ENCODE measurements around the gene SLC25A43. TPM values are rescaled to one million over a fixed set of nuclear protein-coding genes. Genes with fewer than 3 reads are reported as not detected.

SLC25A43 gene
- total and polyA plus RNA-seq, 2 of the 4 experiments (the other 2 are of a cell fraction) = 12.3 to 12.5 TPM

DNA sequence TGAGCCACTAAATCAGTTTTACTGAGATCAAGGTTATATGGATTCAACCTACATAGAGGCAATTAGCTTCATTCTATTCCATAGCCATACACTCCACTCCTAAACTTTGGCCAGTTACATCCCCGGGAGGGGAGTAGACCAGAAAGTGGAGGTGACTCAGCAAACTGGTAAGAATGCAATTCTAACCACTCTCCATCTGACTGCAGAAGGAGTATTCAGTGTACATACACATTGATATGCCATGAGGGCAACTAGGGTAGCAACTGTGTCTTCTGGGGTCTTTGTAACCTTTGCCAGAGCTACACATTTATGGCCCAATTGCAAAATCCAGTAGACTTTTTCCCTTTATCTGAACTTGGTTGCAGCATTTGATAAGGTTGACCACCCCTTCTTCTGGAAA lies 7.6 kb downstream of the SLC25A43 start:
- H3K14ac ChIP-seq (replicated peaks; ENCODE audit: low read depth, low read length) = no peak overlapping the region
- ATAC-seq (ENCODE audit: low read depth) (no peak; the same call in 1 of the 2 replicates), DNase-seq (peak; percentile 34)
- BruUV-seq (replicated peaks) = no TSS peak
- H3K56ac ChIP-seq (ENCODE audit: extremely low read depth, insufficient read depth, low read length) = no peak overlapping the region
- CTCF ChIA-PET = no interaction called here
- no peak overlapping the region for H3K23ac ChIP-seq (ENCODE audit: low read depth, low read length)
- no peak overlapping the region for H3K18ac ChIP-seq (ENCODE audit: low read depth, low read length)
- H4K91ac ChIP-seq (ENCODE audit: insufficient read depth, low read depth, low read length) = no peak overlapping the region
- dilution Hi-C loops (cut with HindIII; ENCODE audit: low sequenced_read_pairs, unreplicated experiment) (no loop called here), intact Hi-C loops (cut with micrococcal nuclease) (no loop called here), in situ Hi-C loops (cut with MboI; ENCODE audit: low sequenced_read_pairs) (no loop called here)
- no peaks in the 10 kb centered on the region for H3K27me3 ChIP-seq (ENCODE audit: control insufficient read depth, insufficient read depth, low read length)
- no peak overlapping the region for H3K4ac ChIP-seq (ENCODE audit: low read depth, low read length)
- peaks cover 3% of the 10 kb centered on the region; the same call in 1 of the 2 replicates for H3K9me1 ChIP-seq (ENCODE audit: insufficient read depth, low read length)
- H3K9ac ChIP-seq (ENCODE audit: low read depth, low read length) = no peak overlapping the region
- H2BK20ac ChIP-seq (ENCODE audit: low read depth, low read length) = no peak overlapping the region
- WGBS, 2 experiments (ENCODE audit: extremely low coverage in 2 of 2, insufficient read length in 1 of 2) = no CpG with 5 or more reads among the region's 1 CpG
- no peak overlapping the region for H2AK9ac ChIP-seq (replicated peaks; ENCODE audit: low read depth, low read length, poor library complexity)
- no peak overlapping the region for H3K27ac ChIP-seq (ENCODE audit: insufficient read depth, low read length)
- TF ChIP-seq FOS (IDR thresholded peaks at IDR 0.05; ENCODE audit: low read depth, low read length) (no peak), NFE2L2 (IDR thresholded peaks at IDR 0.05; ENCODE audit: low read depth, low read length) (peak; percentile 65), SMC3 (IDR thresholded peaks at IDR 0.05; ENCODE audit: low read depth, low read length) (no peak)
- no peak overlapping the region for H2AK5ac ChIP-seq (ENCODE audit: low read depth, low read length)
- no peak overlapping the region for H2BK120ac ChIP-seq (ENCODE audit: low read depth, low read length)
- no peak overlapping the region for H3K4me3 ChIP-seq (ENCODE audit: insufficient read depth, low read depth, low read length)
- H4K8ac ChIP-seq (ENCODE audit: low read depth in 2 of 2, low read length in 2 of 2) = no peak overlapping the region
- no peaks in the 10 kb centered on the region for H3K4me1 ChIP-seq (ENCODE audit: control insufficient read depth, insufficient read depth, low read length)
- H2BK5ac ChIP-seq (ENCODE audit: low read depth, low read length, poor library complexity, severe bottlenecking) = no peak overlapping the region
- POLR2A ChIA-PET (ENCODE audit: unreplicated experiment) = no interaction called here
- peaks cover 0 to 15% of the 10 kb centered on the region in 2 experiments; a peak in 3 of 4 replicates for H3K79me1 ChIP-seq (ENCODE audit: low read depth in 1 of 2, low read length in 2 of 2)
- H3K9me3 ChIP-seq (ENCODE audit: control insufficient read depth, insufficient read depth, low read length) = no peaks in the 10 kb centered on the region
- no peak overlapping the region for H4K5ac ChIP-seq (ENCODE audit: low read depth, low read length)
- no peak overlapping the region for H2AFZ ChIP-seq (replicated peaks; ENCODE audit: low read length, poor library complexity)
- no peak overlapping the region for H3K4me2 ChIP-seq (ENCODE audit: low read depth, low read length)
- no peaks in the 10 kb centered on the region; the same call in none of the 2 replicates for H3K36me3 ChIP-seq (ENCODE audit: control insufficient read depth, insufficient read depth, low read length)
- 0 out of 2 replicates have a peak, but pooled peaks cover 4% of the 10 kb centered on the region for H4K20me1 ChIP-seq (ENCODE audit: insufficient read depth, low read length)
- no peak overlapping the region for H2BK15ac ChIP-seq (ENCODE audit: low read depth, low read length)
